Endothelial cell of umbilical vein (primary cell): ENCODE results near the gene SLC7A6. TPM values are rescaled to one million over a fixed set of nuclear protein-coding genes. Genes with fewer than 3 reads are reported as not detected.

ENCODE experiments used
- BruUV-seq: library from RNA; stranded (reverse); fragments of 400-500 nt; replicated peaks from 2 replicates; lab custom pipeline; 2021; lab: Mats Ljungman, UMichigan
- CTCF ChIA-PET: fragments of 300-600, 350-600 bp; sonication (Branson Sonifier 250); formaldehyde crosslinking; loops from one replicate; lab custom pipeline; 2021; ENCODE audit warnings: antibody characterized with exemption, inconsistent platforms; lab: Charles Lee
- POLR2A ChIA-PET: fragments of 300-600, 350-600 bp; sonication (Branson Sonifier 250); formaldehyde crosslinking; loops from one replicate; lab custom pipeline; 2021; ENCODE audit warnings: antibody characterized with exemption, inconsistent platforms; lab: Charles Lee
- DNase-seq: peaks from one replicate; pipeline ENCODE4 v3.0.0-alpha.2; 2011; ENCODE audit warnings: low read depth, low spot score
- FAIRE-seq: peaks from 2 replicates; lab custom pipeline; 2011; peaks lifted over from hg19 to GRCh38; lab: Jason Lieb, UNC
- H2AFZ ChIP-seq: 2 replicates; pipeline ENCODE4 v1.6.0; 2012; ENCODE audit warnings: low read depth, low read length, control low read depth, inconsistent platforms
- H3K27ac ChIP-seq: 2 replicates; pipeline ENCODE4 v1.5.1; 2011; ENCODE audit warnings: low read depth, mild to moderate bottlenecking, control low read depth, low read length, moderate library complexity; ENCODE audit not compliant: insufficient read depth
- H3K27me3 ChIP-seq, 2 experiments: 2 replicates each; pipeline versions ENCODE4 v1.6.0 to v1.6.1; 2011; ENCODE audit warnings: low read length in 2 of 2, mixed read lengths in 1 of 2; ENCODE audit not compliant: control insufficient read depth in 2 of 2, insufficient read depth in 2 of 2
- H3K36me3 ChIP-seq, 2 experiments: 2 replicates in 1 of 2; 3 replicates in 1 of 2; pipeline ENCODE4 v1.5.1; 2011; ENCODE audit warnings: low read length in 2 of 2, mild to moderate bottlenecking in 1 of 2, moderate library complexity in 1 of 2; ENCODE audit not compliant: control insufficient read depth in 2 of 2, insufficient read depth in 2 of 2; ENCODE audit errors: extremely low read depth in 1 of 2
- H3K4me1 ChIP-seq: 3 replicates; pipeline ENCODE4 v1.5.1; 2011; ENCODE audit warnings: mild to moderate bottlenecking, low read length; ENCODE audit not compliant: control insufficient read depth, insufficient read depth; ENCODE audit errors: extremely low read depth
- H3K4me2 ChIP-seq: 2 replicates; pipeline ENCODE4 v1.6.1; 2011; ENCODE audit warnings: low read length, control low read depth, mixed read lengths; ENCODE audit not compliant: insufficient read depth
- H3K4me3 ChIP-seq, 3 experiments: fragments of 200-600 bp in 1 of 3; sonication (generic), shearing (Covaris generic) in 1 of 3; replicated peaks in 1 of 3; 2 replicates each; pipeline ENCODE4 v1.5.1; 2011 to 2016; ENCODE audit warnings: control low read depth in 3 of 3, low read length in 3 of 3, mild to moderate bottlenecking in 2 of 3, inconsistent platforms in 1 of 3, low read depth in 1 of 3, moderate library complexity in 1 of 3; ENCODE audit not compliant: insufficient read depth in 1 of 3
- H3K79me2 ChIP-seq: 2 replicates; pipeline ENCODE4 v1.6.0; 2012; ENCODE audit warnings: low read length, inconsistent platforms; ENCODE audit not compliant: control insufficient read depth, insufficient read depth
- H3K9ac ChIP-seq: replicated peaks from 2 replicates; pipeline ENCODE3; 2011; ENCODE audit warnings: low read length, control low read depth; ENCODE audit not compliant: insufficient read depth; ENCODE audit errors: extremely low read depth
- H3K9me1 ChIP-seq: replicated peaks from 3 replicates; pipeline ENCODE4 v1.6.0; 2011; ENCODE audit warnings: mild to moderate bottlenecking, low read length; ENCODE audit not compliant: control insufficient read depth, insufficient read depth; ENCODE audit errors: extremely low read depth
- H3K9me3 ChIP-seq: replicated peaks from 2 replicates; pipeline ENCODE4 v1.5.1; 2012; ENCODE audit warnings: low read length, inconsistent platforms; ENCODE audit not compliant: control insufficient read depth, insufficient read depth
- H4K20me1 ChIP-seq: replicated peaks from 2 replicates; pipeline ENCODE3; 2011; ENCODE audit warnings: mild to moderate bottlenecking, low read length; ENCODE audit not compliant: control insufficient read depth, insufficient read depth; ENCODE audit errors: extremely low read depth
- EZH2 ChIP-seq: IDR thresholded peaks from 2 replicates; pipeline ENCODE4 v1.6.1; 2012; ENCODE audit warnings: borderline replicate concordance, low read depth, mild to moderate bottlenecking, moderate library complexity, low read length, inconsistent platforms; ENCODE audit not compliant: severe bottlenecking
- FOS ChIP-seq: IDR thresholded peaks from 2 replicates; pipeline ENCODE4 v1.6.1; 2011; ENCODE audit warnings: mild to moderate bottlenecking, low read length, moderate library complexity, borderline replicate concordance; ENCODE audit not compliant: insufficient read depth
- GATA2 ChIP-seq: IDR thresholded peaks from 2 replicates; pipeline ENCODE4 v1.7.0; 2011; ENCODE audit warnings: low read depth, mild to moderate bottlenecking, moderate library complexity, mixed read lengths, low read length; ENCODE audit not compliant: insufficient read length, insufficient read depth
- JUN ChIP-seq: IDR thresholded peaks from 2 replicates; pipeline ENCODE4 v1.6.1; 2011; ENCODE audit warnings: borderline replicate concordance, low read depth; ENCODE audit not compliant: insufficient read length, insufficient read depth
- MYC ChIP-seq: IDR thresholded peaks from one replicate; pipeline ENCODE4 v1.6.1; 2011; ENCODE audit warnings: mild to moderate bottlenecking, low read depth, low read length
- POLR2A ChIP-seq: IDR thresholded peaks from 2 replicates; pipeline ENCODE4 v1.6.1; 2012; ENCODE audit warnings: low read depth, mild to moderate bottlenecking, control low read depth, low read length
- POLR2AphosphoS5 ChIP-seq: IDR thresholded peaks from 2 replicates; pipeline ENCODE4 v1.6.1; 2012; ENCODE audit warnings: low read depth, mild to moderate bottlenecking, control low read depth, low read length, moderate library complexity; ENCODE audit not compliant: insufficient read depth
- dilution Hi-C: fragments of 300-500 bp; cut with MboI; formaldehyde crosslinking; loops from one replicate; pipeline ENCODE4 v1.15.0; 2019; ENCODE audit warnings: low sequenced_read_pairs; ENCODE audit not compliant: extremely low pct_ligation_motif_present
- intact Hi-C: fragments of 100-400 bp; cut with micrococcal nuclease; formaldehyde crosslinking; loops from one replicate; pipeline ENCODE4 v1.10.0; 2022
- polyA plus RNA-seq, 4 experiments: library from polyadenylated mRNA; depleted of rRNA in 3 of 4; stranded (reverse) in 3 of 4; unstranded in 1 of 4; fragments of >200 nt; gene quantifications; 2 replicates each; pipeline versions ENCODE4 v1.2.1 to v1.2.3, GENCODE V29; 2011 to 2012; ENCODE audit warnings: missing spikeins in 1 of 4
- total RNA-seq: library from RNA; stranded (reverse); gene quantifications from 2 replicates; pipeline ENCODE4 v1.2.3, GENCODE V29; 2021
- TF ChIP-seq, protein P1 (sequence below): IDR thresholded peaks from 2 replicates; pipeline ENCODE4 v1.6.1; 2011; ENCODE audit not compliant: insufficient read depth, insufficient read length
- TF ChIP-seq, protein P2 (sequence below), 2 donors: IDR thresholded peaks; 1 replicate in 1 of 2; 2 replicates in 1 of 2; pipeline ENCODE4 v1.5.1; 2011; ENCODE audit warnings: low read length in 2 of 2, mild to moderate bottlenecking in 2 of 2, moderate library complexity in 2 of 2, control low read depth in 1 of 2, inconsistent platforms in 1 of 2, low read depth in 1 of 2; ENCODE audit not compliant: insufficient read depth in 1 of 2; ENCODE audit errors: extremely low read depth in 1 of 2

Gene SLC7A6
- total and polyA plus RNA-seq, 2 donors (not counting 3 experiments of a cell fraction or from before 2014, with no cell fraction given) = 68.0 to 86.5 TPM

DNA sequence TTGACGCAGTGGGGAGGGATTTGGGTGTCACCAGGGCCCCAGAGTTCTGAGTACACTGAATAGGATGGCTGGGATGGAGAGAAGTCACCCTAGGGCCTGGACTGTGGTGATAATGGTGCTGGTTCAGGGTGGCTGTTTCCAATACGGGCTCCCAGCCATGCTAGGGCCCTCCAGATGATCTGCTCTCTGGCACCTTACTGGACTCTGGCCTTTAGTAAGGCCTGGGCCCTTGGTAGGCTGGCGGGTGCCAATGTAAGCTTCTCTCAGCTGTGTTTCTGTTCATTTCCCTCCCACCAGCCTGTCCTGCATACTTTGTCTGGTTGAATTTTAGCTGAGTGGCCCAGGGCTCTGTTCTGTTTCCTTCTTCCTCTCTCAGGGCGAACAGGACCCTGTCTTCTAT lies 16.4 kb upstream of the SLC7A6 start:
- FAIRE-seq (no peak), DNase-seq (no peak)
- Histone ChIP-seq H3K4me1 (peaks cover 9% of the 10 kb centered on the region), H2AFZ (no peak overlapping the region), H3K36me3 (peaks cover 0 to 3% of the 10 kb centered on the region in 2 experiments), H3K9ac (no peak overlapping the region), H3K27me3 (no peaks in the 10 kb centered on the region), H3K9me3 (no peaks in the 10 kb centered on the region), H4K20me1 (no peaks in the 10 kb centered on the region), H3K4me3 (no peak overlapping the region), H3K27ac (no peak overlapping the region), H3K79me2 (no peaks in the 10 kb centered on the region), H3K4me2 (no peak overlapping the region), H3K9me1 (no peaks in the 10 kb centered on the region)
- intact Hi-C loops (no loop called here), dilution Hi-C loops (no loop called here)
- CTCF ChIA-PET = interaction anchor here (5.8 kb wide), 1 partner anchor 14 kb away, joined by 33 read pairs; no protein-coding TSS in a partner anchor
- POLR2A ChIA-PET = no interaction called here
- no TSS peak for BruUV-seq
- no peak for TF ChIP-seq GATA2
- TF ChIP-seq POLR2AphosphoS5 = no peak
- no peak for TF ChIP-seq FOS

DNA sequence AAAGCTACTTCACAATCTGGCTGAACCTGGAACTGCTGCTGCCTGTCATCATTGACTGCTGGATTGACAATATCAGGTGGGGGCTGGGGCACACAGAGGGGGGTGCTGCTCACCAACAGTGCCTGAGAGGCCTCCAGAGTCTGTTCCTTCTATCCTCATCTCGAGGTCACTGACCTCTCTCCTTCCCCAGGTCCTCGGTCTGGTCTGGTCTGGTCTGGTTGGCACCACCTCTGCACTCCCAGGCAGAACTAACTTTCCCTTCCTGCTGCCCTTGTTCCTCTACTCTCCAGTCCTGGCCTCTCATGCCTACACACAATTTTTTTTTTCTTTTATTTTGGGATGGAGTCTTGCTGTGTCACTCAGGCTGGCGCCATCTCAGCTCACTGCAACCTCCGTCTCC lies 15.0 kb upstream of the SLC7A6 start:
- CTCF ChIA-PET = interaction anchor here (1.0 to 5.8 kb wide), 3 partner anchors 9 to 15 kb away, joined by 4 to 33 read pairs (median 13); partner anchors contain the start of gene SLC7A6
- dilution Hi-C loops = no loop called here
- POLR2A ChIA-PET = no interaction called here

More for the DNA sequence above, 15.0 kb upstream of the SLC7A6 start:
- FAIRE-seq (no peak), DNase-seq (no peak)
- no peaks in the 10 kb centered on the region for H3K79me2 ChIP-seq
- H3K9ac ChIP-seq = no peak overlapping the region
- H3K27ac ChIP-seq = no peak overlapping the region
- H4K20me1 ChIP-seq = no peaks in the 10 kb centered on the region
- BruUV-seq = no TSS peak
- intact Hi-C loops = no loop called here
- H3K36me3 ChIP-seq = peaks cover 0 to 8% of the 10 kb centered on the region in 2 experiments
- no peak overlapping the region for H2AFZ ChIP-seq
- H3K9me1 ChIP-seq = no peaks in the 10 kb centered on the region
- TF ChIP-seq, protein P1, sequence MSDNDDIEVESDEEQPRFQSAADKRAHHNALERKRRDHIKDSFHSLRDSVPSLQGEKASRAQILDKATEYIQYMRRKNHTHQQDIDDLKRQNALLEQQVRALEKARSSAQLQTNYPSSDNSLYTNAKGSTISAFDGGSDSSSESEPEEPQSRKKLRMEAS = no peak
- TF ChIP-seq FOS (no peak), GATA2 (no peak), EZH2 (no peak), JUN (no peak), MYC (no peak), POLR2AphosphoS5 (no peak), POLR2A (no peak)
- TF ChIP-seq, protein P2, sequence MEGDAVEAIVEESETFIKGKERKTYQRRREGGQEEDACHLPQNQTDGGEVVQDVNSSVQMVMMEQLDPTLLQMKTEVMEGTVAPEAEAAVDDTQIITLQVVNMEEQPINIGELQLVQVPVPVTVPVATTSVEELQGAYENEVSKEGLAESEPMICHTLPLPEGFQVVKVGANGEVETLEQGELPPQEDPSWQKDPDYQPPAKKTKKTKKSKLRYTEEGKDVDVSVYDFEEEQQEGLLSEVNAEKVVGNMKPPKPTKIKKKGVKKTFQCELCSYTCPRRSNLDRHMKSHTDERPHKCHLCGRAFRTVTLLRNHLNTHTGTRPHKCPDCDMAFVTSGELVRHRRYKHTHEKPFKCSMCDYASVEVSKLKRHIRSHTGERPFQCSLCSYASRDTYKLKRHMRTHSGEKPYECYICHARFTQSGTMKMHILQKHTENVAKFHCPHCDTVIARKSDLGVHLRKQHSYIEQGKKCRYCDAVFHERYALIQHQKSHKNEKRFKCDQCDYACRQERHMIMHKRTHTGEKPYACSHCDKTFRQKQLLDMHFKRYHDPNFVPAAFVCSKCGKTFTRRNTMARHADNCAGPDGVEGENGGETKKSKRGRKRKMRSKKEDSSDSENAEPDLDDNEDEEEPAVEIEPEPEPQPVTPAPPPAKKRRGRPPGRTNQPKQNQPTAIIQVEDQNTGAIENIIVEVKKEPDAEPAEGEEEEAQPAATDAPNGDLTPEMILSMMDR (IDR thresholded peaks at IDR 0.05; ENCODE audit: extremely low read depth in 1 of 2, insufficient read depth in 1 of 2, low read depth in 1 of 2, low read length in 2 of 2) = no peak
- no peaks in the 10 kb centered on the region for H3K9me3 ChIP-seq
- H3K4me3 ChIP-seq = no peak overlapping the region
- H3K27me3 ChIP-seq = no peaks in the 10 kb centered on the region
- H3K4me2 ChIP-seq = no peak overlapping the region
- H3K4me1 ChIP-seq = peaks cover 6% of the 10 kb centered on the region
